GM18951 (cell line): Measurements from ENCODE around the gene PMEL.
"Not testable (repeated sequence)": the region's sequence is repeated elsewhere in the genome, so short reads cannot be mapped to it uniquely, and the experiment has no call there.

ENCODE experiments used
- POLR2A ChIP-seq: IDR thresholded peaks from 4 replicates; pipeline ENCODE4 v1.6.1; 2011; ENCODE audit warnings: mild to moderate bottlenecking; ENCODE audit not compliant: insufficient read length, insufficient read depth; ENCODE audit errors: extremely low read depth
- in situ Hi-C: fragments of 300-500 bp; cut with MboI; formaldehyde crosslinking; loops from one replicate; pipeline ENCODE4 v1.12.0; 2022; ENCODE audit warnings: low sequenced_read_pairs, mixed read lengths, inconsistent platforms; ENCODE audit not compliant: unreplicated experiment

The PMEL gene

DNA sequence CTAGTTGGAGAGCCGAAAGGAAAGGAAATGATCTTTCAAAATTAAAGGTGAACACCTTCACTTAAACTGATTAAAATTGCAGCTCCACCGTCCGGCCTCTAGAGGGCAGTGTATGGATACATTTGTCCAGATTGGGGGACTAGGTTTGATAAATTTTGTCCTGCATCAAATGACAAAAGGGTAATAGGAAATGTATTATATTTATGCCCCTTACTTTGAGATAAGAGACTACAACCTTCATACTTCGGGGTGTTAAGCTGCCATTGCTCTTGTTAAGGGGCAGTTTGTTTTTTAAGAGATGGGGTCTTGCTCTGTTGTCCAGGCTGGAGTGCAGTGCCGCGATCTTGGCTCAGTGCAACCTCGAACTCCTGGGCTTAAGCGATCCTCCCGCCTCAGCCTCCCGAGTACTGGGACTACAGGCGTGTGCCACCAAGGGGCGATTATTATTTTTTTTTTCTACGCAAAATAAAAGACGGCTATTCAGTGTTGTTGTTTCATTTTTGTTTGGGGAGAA is 30.4 kb upstream of the PMEL start:
- in situ Hi-C loops: loop anchor here (10.0 kb wide), 1 partner anchor 109 kb away; the partner anchor contains the start of gene PA2G4

DNA sequence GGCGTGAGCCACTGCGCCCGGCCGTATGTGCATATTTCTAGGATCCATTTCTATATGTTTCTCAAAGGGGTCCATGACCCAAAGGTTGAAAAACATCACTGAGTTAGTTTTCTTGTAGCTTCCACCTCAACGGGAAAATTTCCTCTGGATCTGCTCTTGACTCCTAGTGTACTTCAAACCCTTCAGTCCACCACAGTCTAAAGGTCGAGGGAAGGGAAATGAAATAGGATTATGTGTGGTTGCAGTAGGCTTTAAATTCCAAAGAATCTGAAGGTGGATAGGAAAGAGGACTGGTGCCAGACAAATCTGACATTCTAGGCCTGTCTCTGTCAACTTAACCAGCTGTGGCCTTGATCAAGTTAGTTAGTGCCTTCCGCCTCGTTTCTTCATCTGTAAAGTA is 29.5 kb upstream of the PMEL start:
- TF ChIP-seq POLR2A: no peak
- in situ Hi-C loops: loop anchor here (10.0 kb wide), 1 partner anchor 109 kb away; the partner anchor contains the start of gene PA2G4

More for the DNA sequence above, 30.4 kb upstream of the PMEL start:
- no peak for TF ChIP-seq POLR2A

DNA sequence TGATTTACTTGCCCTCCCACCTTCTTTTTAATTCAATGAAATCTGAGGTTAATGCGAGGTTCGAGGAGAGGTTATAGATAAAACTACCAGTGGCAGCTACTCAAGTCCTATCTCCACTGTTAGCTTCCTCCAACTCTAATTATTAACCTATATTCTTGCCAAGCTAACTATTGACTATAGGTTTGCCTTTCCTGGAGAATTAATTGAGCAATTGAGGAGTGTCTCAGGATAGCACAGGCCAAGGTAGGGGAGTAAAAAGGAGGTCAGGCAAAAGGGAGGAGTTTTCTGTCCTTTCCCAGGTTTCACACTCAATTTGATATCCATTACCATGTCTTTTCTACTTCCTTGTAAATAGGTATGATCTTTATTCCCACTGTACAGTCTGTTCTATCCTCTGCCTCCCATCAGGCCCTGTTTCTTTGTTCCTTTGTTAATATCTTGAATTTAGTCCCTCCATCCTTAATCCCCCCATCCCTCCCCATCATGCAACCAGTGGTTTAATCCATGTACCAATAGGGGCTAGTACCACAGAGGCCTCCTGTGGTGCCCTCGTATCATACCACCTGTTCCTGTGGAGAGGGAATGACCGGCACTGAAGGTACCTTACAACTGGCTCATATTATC is 27.5 kb upstream of the PMEL start:
- in situ Hi-C loops: loop anchor here (10.0 kb wide), 1 partner anchor 111 kb away; the partner anchor contains the start of gene PA2G4
- TF ChIP-seq POLR2A: no peak

DNA sequence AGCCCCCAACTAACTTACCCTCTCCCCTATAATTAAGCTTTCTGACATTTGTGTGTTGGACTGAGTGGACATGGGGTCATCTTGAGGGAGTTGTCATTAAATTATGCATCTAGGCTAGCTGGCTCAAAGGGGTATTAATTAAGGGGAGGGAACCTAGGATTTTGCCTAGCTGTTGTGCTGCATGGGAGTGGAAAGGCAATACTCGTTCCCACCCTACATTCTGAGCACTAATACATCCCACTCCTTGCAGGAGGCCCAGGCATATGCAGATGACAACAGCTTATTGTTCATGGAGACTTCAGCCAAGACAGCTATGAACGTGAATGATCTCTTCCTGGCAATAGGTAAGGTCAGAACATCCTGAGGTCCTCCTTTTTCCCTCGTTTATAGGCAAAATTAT is 25.3 kb upstream of the PMEL start:
- TF ChIP-seq POLR2A: no peak
- in situ Hi-C loops: loop anchor here (10.0 kb wide), 1 partner anchor 114 kb away; the partner anchor contains the start of gene PA2G4

DNA sequence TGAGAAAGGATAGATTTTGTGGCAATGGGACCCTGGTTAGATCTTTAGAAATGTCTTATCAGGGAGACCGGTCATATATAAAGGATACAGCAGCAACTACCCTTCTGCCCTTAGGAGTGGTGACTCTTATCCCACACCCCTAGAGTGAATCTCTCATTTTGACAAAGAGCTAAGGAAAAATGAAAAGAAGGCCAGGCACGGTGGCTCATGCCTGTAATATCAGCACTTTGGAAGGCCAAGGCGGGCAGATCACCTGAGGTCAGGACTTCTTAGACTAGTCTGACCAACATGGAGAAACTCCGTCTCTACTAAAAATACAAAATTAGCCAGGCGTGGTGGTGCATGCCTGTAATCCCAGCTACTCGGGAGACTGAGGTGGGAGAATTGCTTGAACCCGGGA is 20.1 kb upstream of the PMEL start:
- in situ Hi-C loops: not testable (repeated sequence)

DNA sequence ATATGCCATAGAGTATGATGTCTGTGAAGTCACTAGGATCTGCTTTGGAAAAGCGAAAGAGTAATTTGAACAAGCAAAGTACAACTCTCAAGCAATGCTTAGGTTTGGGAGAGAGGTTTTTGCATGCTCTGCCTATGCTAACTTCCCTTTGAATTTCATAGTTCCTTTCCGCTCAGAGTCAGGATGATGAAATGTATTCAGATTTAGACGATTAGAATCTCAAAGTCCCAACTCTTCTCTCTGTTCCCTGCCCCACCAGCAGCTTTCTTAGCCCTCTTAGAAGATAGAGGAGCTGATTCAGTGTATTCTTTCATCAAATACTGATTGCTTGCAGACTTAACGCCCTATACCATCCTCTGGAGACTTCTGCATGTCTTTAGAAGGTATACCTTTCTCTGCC is 19.5 kb upstream of the PMEL start:
- in situ Hi-C loops: no loop called here
- TF ChIP-seq POLR2A: no peak

DNA sequence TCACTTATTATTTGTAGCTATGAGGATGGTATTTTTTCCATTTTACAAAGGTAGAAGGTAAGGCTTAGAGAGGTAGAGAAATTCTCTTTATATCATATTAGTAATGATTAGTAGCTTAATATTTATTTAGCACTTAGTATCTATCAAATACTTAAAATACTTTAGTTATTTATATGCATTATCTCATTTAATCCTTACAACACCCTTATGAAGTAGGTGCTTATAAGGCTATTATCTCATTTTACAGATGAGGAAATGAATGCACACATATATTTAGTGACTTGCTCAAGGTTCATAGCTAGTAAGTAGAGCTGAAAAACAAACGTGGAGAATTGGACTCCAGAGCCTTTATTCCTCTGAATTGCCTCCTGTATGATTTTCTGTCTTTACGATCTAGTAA is 19.0 kb upstream of the PMEL start:
- TF ChIP-seq POLR2A: no peak
- in situ Hi-C loops: no loop called here

DNA sequence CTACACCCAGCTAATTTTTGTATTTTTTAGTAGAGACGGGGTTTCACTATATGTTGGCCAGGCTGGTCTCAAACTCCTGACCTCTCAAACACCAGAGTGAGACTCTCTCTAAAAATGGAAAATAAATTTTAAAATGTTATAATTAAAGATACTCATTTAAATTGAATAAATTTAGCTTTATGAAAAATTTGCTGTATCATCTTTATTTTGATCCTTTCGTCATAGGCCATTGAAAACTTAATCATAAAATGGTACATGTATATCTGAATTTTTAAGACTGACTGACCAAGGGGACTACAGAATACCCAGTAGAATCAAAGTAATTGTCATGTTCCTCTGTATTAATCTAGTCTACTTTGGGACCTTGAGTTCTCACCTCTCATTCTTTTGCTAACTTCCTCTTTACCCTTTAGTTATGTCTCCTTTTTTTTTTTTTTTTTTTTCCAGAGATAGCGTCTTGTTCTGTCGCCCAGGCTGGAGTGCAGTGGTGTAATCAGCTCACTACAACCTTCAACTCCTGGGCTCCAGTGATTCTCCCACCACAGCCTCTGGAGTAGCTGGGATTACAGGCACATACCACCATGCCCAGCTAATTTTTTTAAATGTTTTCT is 17.5 kb upstream of the PMEL start:
- in situ Hi-C loops: no loop called here

DNA sequence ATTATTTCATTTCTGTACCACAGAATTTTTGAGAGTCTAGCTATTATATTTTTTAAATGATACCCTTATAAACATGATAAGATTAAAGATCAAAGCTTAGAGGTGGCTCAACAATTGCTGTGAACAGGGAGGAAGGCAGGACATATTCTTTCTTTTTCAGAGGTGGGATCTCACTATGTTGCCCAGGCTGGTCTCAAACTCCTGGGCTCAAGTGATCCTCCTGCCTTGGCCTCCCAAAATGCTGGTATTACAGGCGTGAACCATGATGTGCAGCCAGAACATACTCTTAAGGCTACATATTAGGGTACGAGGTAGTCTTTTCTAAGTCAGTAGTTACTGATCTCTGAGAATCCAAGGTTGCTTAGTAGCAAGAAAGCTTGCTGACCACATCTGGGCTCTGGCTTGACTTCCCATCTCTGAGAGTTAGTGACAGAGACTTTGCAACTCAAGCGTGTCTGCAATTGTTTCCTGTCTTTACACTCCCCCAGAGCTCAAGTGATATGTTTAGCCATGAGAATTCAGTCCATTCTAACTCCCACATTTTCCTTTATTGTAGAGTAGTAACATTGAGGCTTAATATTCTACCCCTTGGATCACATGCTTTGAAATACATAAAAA is 16.6 kb upstream of the PMEL start:
- in situ Hi-C loops: no loop called here

More for the DNA sequence above, 17.5 kb upstream of the PMEL start:
- TF ChIP-seq POLR2A: no peak

DNA sequence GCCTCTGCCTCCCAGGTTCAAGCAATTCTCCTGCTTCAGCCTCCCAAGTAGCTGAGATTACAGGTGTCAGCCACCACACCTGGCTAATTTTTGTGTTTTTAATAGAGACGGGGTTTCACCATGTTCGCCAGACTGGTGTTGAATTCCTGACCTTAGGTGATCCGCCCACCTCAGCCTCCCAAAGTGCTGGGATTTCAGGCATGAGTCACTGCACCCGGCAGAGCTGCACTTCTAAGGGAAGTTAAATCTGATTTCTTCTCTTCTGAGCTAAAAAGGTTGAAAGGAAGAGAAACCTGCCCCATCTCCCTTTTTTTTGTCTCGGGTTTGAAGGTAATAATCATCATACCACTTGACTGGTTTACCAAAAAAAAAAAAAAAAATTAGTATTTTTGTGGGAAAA is 16.0 kb upstream of the PMEL start:
- in situ Hi-C loops: not testable (repeated sequence)

More for the DNA sequence above, 16.6 kb upstream of the PMEL start:
- no peak for TF ChIP-seq POLR2A

DNA sequence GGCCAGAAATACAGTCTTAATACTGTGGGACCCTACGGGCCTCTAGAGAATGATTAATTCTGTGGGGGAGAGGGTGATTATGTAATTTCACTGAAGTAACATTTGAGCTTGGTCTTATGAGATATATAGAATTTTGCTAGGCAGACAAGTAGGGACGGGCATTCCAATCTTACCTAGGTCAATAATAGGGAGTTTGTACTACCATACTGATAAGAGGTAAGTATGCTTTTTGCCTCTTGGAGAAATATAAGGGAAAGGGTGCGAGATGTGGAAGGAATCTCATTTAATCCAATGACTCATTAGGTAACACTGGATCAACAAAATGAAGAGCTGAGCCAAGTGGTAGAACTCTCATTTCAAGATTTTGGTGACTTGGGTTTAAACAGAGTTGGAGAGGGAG is 13.2 kb upstream of the PMEL start:
- TF ChIP-seq POLR2A: no peak
- in situ Hi-C loops: no loop called here

DNA sequence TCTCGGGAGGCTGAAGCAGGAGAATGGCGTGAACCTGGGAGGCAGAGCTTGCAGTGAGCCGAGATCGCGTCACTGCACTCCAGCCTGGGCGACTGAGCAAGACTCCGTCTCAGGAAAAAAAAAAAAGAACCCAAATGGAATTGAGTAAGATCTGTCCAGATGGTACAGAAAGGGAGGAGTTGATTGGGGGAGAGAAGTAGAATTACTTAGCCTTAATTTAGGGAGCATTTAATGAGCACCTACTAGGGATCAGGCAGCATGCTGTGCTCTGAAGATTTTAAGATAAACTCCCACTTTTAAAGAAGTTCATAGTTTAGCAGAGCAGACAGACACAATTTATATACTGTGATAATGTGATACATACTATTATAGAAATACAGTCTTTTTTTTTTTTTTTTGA is 12.6 kb upstream of the PMEL start:
- in situ Hi-C loops: no loop called here
- TF ChIP-seq POLR2A: no peak

DNA sequence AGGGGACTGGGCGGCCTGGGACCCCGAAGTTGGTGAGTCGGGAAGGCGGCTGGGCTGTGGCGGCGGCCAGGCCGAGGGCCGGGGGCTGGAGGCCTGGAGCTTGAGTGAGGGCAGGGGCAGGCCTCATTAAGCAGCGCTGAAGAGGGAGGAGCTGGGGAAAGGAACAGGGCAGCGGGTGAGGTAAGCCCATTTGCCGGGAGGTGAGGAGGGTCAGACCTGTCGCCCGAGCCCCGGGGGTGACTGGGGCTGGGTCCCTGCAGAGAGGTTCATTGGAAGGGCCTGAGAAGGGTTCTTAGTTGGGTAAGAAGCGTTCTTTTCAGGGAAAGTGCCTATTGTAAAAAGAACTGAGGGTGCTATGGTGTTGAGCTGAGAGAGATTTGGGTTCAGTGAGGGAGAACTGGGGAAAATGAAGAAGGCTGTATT is 8.5 kb upstream of the PMEL start:
- TF ChIP-seq POLR2A: no peak
- in situ Hi-C loops: no loop called here
